HCT116 (cell line): Measurements from ENCODE around the gene RIN3.

ENCODE experiments used
- EGR1 ChIP-seq: IDR thresholded peaks from 2 replicates; pipeline ENCODE4 v1.6.1; 2012; ENCODE audit warnings: low read depth
- ELF1 ChIP-seq: IDR thresholded peaks from 2 replicates; pipeline ENCODE4 v1.6.1; 2012; ENCODE audit warnings: low read depth, borderline replicate concordance
- EZH2 ChIP-seq: fragments of 200-600 bp; sonication (generic); IDR thresholded peaks from 2 replicates; pipeline ENCODE4 v1.6.1; 2017; ENCODE audit warnings: antibody characterized with exemption, mixed run types
- POLR2A ChIP-seq: IDR thresholded peaks from 2 replicates; pipeline ENCODE4 v1.7.0; 2011; ENCODE audit warnings: borderline replicate concordance; ENCODE audit not compliant: insufficient read depth, insufficient read length; ENCODE audit errors: extremely low read depth
- POLR2AphosphoS5 ChIP-seq: IDR thresholded peaks from 2 replicates; pipeline ENCODE4 v1.6.1; 2011; ENCODE audit warnings: mild to moderate bottlenecking, low read depth, low read length, moderate library complexity
- RAD21 ChIP-seq: IDR thresholded peaks from 2 replicates; pipeline ENCODE4 v1.6.1; 2012; ENCODE audit warnings: low read depth, mild to moderate bottlenecking
- SP1 ChIP-seq: IDR thresholded peaks from 2 replicates; pipeline ENCODE4 v1.6.1; 2012; ENCODE audit warnings: low read depth
- YY1 ChIP-seq: IDR thresholded peaks from 2 replicates; pipeline ENCODE4 v1.6.1; 2011; ENCODE audit warnings: low read length, low read depth, moderate library complexity, mild to moderate bottlenecking; ENCODE audit not compliant: insufficient replicate concordance; ENCODE audit errors: extremely low read depth
- TF ChIP-seq, protein P1 (sequence below), 3 experiments: fragments of 200-600 bp in 1 of 3; sonication (generic) in 1 of 3; IDR thresholded peaks in 2 of 3; conservative IDR thresholded peaks in 1 of 3; 2 replicates each; pipeline ENCODE4 v1.5.1; 2012 to 2017; ENCODE audit warnings: low read depth in 2 of 3, low read length in 2 of 3, antibody characterized with exemption in 1 of 3, borderline replicate concordance in 1 of 3, control low read depth in 1 of 3, mild to moderate bottlenecking in 1 of 3, mixed read lengths in 1 of 3, mixed run types in 1 of 3, moderate library complexity in 1 of 3; ENCODE audit not compliant: insufficient read depth in 1 of 3
- TF ChIP-seq, protein P2 (sequence below): IDR thresholded peaks from 2 replicates; pipeline ENCODE4 v1.6.1; 2012

DNA sequence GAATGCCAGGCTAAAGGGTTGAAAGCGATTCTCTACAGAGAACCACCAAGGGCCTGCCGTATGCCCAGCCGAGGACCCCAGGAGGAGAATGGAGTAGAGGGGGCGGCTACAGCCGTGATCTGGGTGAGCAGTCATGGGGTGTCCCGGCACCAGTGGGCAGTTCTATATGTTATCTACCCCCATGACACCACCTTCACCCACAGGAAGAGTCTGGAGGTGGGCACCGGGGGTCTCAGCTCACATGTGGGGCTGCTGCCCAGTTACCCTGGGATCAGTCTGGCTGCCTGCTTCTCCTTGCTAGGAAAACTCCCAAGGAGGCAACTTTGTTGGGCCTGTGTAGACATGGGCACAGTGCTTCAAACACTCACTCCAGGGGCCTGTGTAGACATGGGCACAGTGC, 135.5 kb downstream of the RIN3 start:
- TF ChIP-seq EGR1 (no peak), EZH2 (no peak), POLR2A (no peak), YY1 (no peak), POLR2AphosphoS5 (no peak), SP1 (no peak), RAD21 (no peak), ELF1 (no peak)
- TF ChIP-seq, protein P1, sequence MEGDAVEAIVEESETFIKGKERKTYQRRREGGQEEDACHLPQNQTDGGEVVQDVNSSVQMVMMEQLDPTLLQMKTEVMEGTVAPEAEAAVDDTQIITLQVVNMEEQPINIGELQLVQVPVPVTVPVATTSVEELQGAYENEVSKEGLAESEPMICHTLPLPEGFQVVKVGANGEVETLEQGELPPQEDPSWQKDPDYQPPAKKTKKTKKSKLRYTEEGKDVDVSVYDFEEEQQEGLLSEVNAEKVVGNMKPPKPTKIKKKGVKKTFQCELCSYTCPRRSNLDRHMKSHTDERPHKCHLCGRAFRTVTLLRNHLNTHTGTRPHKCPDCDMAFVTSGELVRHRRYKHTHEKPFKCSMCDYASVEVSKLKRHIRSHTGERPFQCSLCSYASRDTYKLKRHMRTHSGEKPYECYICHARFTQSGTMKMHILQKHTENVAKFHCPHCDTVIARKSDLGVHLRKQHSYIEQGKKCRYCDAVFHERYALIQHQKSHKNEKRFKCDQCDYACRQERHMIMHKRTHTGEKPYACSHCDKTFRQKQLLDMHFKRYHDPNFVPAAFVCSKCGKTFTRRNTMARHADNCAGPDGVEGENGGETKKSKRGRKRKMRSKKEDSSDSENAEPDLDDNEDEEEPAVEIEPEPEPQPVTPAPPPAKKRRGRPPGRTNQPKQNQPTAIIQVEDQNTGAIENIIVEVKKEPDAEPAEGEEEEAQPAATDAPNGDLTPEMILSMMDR (IDR thresholded peaks at IDR 0.05 in 2 of 3, conservative IDR thresholded peaks at IDR 0.05 in 1 of 3; ENCODE audit: borderline replicate concordance in 1 of 3, insufficient read depth in 1 of 3, low read depth in 2 of 3, low read length in 2 of 3): no peak
- TF ChIP-seq, protein P2, sequence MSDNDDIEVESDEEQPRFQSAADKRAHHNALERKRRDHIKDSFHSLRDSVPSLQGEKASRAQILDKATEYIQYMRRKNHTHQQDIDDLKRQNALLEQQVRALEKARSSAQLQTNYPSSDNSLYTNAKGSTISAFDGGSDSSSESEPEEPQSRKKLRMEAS: no peak
